ENCODE results near the gene ATP2B2.
"Not testable (repeated sequence)": the region's sequence is repeated elsewhere in the genome, so short reads cannot be mapped to it uniquely, and the experiment has no call there.

The ATP2B2 gene

DNA sequence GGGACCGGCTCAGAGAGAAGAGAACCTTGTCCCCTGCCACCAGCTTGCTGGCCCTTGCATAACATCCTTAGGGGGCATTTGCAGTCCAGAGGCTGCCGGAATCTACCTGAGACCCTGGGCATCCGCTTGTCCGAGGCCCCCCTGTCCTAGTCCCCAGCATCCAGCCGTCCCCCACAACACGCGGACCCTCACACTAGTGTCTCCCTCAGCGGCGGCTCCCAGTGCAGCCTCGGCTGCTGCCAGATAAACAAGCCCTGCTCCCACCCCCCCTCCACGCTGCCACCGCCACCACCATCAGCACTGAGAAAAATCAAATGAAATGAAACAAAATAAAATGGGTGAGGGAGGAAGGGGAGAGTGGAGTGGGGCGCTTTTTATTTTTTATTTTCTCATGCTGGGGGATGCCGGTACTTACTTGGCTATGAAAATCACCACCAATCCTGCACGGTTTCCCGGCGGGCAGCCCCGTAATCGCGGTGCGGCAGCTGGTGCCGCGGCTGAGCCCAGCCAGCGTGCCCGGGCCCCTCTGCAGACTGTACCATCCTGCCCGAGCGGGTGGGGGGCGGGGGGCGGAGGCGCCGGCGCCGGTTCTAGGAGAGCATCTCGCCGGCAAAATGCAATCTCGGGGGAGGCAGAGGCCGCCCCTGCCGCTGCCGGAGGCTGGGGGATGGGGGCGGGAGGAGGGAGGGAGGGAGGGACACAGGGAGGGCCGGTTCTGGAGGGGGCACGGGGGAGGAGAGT is at the start of gene ATP2B2:
Gene ATP2B2, minus strand, starts transcription at position 537 of the 741 bp plus-strand sequence. CDS start 56,043 bp downstream, outside the sequence.
- DNase-seq (ENCODE audit: low read depth in 2 of 2), result no peak

DNA sequence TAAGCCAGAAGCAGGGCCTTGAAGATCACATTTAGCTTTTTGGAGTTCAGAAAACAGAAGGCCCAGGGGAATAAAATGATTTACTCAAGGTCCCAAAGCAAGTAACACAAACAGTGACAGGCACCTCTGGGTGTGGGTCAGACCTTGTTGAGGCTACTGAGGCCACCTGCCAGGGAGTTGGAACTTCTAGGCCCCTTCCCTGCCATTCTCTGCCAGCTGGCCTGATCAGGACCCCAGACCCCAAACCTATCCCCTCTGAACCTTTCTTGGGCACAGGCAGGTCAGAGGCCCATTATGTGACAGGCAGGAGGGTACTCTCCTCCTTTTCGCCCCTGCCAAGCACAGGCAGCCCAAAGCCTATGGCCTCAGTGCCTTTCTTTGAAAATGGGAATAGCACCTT is 49.4 kb upstream of the ATP2B2 start:
- no peak for DNase-seq (ENCODE audit: low read depth in 2 of 2)

DNA sequence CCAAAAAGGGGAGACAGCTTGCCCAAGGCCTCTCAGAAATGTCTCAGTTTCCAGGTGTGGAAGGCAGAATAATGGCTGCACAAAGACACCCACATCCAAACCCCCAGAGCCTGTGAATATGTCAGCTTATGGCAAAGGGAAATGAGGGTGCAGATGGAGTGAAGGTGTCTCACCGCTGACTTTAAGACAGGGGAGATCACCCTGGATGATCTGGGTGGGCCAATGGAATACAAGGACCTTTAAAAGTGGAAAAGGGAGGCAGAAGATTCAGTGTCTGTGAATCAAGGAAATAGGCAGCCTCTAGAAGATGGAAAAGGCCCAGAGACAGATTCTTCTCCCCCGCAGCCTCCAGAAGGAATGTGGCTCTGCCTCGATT is 48.8 kb upstream of the ATP2B2 start:
- no peak for DNase-seq (ENCODE audit: low read depth in 2 of 2)

DNA sequence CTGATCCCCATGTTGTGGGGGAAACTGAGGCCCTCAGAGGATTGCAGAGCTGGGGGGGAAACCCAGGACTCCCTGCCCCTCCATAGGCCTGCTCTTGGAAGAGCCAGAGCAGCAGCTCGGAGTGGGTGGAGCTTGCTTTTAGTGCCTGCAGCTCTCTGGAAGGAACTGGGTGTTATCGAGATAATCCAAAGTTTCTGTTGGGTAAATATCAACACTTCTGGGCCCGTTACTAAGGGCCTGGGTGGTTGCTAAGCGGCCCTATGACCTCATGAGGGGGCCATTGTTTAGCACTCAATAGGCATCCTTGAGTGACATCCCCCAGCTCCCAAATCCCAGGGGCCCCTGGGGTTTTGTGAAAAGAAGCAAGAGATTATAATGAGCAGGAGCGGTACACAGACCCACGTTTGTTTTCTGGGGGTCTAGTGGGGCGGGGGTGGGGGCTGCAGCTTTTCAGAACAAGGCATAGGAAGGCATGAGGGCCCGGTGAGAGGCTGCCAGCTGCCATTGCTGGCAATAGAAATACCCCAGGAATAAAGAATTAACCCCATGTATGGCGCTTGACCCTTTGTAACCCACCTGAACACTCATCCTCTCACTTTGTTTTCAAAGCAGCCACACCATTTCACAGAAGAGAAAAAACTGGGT is 48.3 kb upstream of the ATP2B2 start:
- no peak for DNase-seq (ENCODE audit: low read depth in 2 of 2)

DNA sequence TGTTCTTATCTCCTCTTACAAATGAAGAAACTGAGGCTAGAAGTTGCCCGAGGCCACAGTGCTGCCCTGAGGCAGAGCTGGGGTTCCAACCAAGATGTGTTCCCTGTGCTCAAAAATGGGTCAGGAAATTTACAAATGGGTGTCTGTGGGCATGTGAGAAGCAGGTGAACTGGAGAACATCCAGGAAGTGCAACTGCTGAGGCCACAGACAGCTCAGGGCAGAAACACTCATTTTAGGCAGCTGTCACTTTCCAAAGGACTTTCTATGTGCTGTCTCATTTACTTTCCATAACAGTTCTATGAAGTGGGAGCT is 47.2 kb upstream of the ATP2B2 start:
- DNase-seq (ENCODE audit: low read depth in 2 of 2), result no peak

DNA sequence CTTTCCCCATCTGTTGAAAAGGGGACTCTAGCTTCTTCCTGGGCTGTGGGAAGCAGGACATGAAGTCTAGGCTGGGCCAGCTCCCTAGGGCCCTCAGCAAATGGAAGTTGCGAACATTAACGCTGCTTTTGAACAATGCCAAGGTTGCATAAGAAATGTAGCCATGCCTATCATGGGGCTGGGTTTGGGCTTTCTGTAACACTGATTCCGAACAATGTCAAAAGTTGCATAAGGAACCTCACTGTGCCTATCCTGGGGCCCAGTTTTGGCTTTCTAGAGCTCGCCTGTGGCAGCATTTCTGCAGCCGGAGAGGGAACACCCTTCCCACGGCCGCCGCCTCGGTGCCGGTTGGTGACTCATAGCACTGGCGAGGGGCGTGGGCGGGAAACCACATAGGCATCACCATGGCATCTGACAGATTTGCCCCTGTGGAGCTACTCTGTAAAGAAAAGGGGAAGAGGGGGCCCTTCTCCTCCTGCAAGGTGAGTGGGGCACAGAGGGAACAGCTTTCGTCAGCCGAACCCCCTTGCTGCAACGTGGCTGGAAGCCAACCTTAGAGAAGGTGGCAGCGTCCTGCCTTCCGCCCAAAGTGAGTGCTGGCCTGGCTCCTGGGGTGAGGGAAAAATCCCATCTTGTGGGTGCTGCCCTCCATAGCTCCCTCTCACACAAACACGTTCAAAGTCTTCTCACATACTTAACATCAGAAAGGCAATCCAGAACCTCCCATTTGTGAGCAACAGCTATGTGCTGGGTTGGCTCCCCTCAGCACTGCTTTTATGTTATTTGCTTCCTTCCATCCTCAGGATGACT is 46.6 kb upstream of the ATP2B2 start:
- peak; percentile 70 to 76 for DNase-seq (ENCODE audit: low read depth in 2 of 2)

DNA sequence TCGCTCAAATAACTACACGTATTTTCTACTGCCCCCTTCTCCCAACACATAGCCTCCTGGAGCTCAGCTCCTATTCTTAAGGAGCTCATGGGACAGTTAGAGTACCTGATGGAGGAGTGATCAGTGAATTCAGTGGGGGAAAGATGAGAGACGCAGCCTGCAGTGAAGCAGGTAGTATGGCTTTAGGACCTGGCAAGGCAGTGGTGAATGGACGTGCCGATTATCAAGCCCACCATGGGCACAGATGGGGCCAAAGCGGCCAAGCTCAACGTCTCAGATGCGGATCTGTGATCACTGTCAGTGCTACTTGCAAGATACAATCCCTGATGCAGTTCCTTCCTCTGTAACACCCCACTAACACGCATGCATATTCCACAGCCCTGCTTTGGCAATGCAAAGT is 45.8 kb upstream of the ATP2B2 start:
- DNase-seq (ENCODE audit: low read depth in 2 of 2), result no peak

DNA sequence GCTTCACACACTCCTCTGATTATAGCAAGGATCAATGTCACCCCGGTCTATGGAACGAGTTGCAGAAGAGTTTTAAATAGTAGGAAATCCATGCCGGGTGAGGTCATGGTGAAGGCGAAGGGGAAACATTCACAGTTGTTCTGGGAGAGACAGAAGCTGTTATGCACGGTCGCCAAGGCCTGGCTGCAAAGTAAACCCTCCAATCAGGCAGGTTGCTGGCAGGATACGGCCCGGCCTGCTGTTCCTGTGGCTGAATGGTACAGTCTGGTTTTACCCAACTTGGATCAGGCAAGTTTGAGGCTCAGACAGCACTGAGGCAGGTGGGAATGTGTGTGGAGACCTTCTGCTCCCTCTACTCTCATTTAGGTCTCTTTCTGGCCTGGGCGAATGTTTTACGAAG is 45.3 kb upstream of the ATP2B2 start:
- no peak for DNase-seq (ENCODE audit: low read depth in 2 of 2)

DNA sequence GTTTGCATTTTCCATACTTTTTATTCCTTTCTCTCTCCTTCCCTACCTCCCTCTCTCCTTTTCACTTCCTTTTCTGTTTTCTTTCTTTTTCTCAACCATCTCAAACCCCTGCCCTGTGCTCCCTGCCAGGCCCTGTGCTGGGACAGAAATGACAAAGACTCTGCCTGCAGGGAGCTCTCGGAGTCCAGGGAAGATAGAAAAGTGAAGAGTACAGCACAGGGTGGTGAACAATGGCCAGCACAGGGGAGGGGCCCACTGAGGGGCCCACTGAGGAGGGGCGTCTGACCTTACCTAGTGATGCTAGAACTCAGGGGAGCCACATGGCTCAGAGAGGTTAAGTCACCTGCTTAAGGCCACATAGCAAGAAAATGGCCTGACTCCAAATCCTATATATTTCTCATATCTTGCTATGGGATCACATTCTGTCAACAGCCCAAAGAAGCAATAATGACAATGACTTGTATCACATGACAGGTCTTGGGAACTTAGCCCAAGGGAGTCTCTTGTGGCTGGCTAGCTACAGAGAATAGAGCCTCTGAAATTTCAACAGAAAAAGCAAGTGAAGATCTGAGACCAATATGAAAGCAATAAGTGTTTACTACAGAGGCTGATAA is 44.3 kb upstream of the ATP2B2 start:
- DNase-seq (ENCODE audit: low read depth in 2 of 2), result no peak

DNA sequence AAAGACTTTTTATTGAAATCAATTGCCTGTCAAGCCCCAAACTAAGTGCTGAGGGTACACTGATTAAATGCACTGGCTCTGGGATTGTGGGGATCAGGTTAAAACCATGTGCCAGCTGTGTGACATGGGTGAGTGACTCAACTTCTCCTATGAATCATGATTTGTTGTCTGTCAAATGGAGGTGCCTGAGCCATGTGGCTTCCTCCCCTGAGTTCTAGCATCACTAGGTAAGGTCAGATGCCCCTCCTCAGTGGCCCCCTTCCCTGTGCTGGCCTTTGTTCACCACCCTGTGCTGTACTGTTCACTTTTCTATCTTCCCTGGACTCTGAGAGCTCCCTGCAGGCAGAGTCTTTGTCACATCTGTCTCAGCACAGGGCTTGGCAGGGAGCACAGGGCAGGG is 43.6 kb upstream of the ATP2B2 start:
- peak in 1 of 2 donors; percentile 9 for DNase-seq (ENCODE audit: low read depth in 2 of 2)

DNA sequence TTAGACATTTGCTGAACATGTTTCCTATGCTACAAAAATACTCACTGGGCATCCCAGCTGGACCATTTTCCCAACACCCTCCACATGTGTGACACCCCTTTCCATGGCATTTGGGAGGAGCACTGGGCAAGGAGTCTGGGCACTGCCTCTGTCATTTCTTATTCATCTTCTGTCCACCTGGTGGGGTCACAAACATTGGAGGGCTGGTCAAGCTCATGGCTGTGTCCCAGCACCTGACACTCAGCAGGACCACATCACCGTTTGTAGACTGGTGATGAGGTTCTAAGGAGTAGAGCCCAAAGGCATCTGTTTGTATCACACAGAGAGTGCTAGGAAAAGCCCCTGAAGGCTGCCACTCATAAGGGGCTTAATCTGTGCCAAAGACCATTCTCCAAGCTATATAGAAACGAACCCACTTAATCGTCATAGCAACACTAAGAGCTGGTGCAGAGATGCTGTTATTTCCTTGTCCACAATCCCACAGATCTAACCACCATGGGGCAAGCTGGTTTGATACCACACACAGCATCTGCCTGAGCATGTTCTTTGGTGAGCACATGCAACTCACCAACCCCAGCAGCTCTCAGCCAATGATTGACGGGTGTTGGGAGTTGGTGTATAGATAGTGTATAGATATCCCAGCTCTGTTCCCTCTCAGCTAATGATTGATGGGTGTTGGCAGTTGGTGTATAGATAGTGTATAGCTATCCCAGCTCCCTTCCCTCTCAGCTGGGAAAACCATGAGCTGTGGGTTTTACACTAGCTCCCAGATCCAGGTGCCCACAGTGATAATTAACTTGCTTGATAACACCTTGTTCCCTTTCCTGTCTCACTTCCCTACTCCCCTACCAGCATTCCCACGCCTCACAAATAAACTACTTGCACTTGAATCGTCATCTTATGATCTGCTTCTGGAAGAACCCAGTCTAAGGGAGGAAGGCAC is 42.7 kb upstream of the ATP2B2 start:
- DNase-seq (ENCODE audit: low read depth in 2 of 2), result no peak

DNA sequence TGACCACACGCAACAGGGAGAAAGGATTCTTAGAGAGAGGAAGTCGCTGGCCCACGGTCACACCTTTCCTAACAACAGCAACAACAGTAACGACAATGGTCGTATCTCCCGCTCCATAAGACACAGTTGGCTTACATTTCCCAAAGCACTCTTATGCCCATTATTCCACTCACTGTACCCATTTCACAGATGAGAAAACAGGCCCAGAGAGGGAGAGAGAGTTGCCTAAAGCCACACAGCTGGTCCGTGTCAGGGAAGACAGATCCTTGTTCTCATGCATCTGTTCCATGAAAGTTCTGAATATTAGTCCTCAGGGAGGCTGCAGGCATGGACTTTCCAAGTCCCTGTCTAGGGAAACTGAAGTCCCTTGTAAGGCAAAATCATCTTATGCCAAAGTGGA is 42.0 kb upstream of the ATP2B2 start:
- no peak for DNase-seq (ENCODE audit: low read depth in 2 of 2)

DNA sequence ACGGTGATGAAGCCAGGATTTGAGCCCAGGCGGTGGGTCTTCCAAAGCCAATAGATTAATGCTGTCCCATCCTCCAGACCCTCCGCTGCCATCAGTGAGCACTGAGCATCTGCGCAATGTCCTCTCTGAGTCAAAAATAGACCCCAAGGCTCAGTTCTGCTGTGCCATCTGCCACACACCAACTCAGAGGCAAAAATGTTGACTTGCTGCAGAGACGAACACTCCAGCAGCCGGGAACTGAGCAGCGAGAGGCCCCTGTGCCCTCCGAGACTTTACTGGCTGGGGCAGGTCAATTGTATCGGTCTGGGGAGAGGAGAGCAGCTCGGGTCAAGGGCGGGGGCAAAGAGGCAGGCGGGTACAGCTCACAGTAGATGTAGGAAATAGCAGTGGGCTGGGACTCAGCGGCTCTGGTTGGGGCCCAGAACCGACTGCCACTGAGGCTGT is 41.5 kb upstream of the ATP2B2 start:
- no peak for DNase-seq (ENCODE audit: low read depth in 2 of 2)

DNA sequence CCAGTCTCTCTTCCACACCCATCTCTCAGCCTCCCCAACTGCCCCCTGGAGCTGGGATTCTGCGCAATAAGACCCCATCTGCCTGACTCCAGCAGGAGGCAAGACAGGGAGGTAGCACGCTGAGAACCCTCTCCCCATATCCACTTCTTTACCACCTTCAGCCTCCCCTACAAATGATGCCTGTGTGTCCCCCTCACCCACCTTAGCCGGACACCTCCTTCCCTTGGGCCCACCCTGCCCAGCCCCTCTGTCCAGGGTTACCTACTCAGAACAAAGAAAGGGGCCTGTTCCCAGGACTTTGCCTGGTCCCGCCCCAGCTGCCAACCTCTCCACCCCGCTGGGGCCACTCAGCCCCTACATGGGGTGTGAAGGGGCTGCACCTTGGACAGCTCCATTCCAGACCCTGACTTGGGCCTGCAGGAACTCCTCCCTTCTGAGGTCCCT is 40.8 kb upstream of the ATP2B2 start:
- no peak for DNase-seq (ENCODE audit: low read depth in 2 of 2)

DNA sequence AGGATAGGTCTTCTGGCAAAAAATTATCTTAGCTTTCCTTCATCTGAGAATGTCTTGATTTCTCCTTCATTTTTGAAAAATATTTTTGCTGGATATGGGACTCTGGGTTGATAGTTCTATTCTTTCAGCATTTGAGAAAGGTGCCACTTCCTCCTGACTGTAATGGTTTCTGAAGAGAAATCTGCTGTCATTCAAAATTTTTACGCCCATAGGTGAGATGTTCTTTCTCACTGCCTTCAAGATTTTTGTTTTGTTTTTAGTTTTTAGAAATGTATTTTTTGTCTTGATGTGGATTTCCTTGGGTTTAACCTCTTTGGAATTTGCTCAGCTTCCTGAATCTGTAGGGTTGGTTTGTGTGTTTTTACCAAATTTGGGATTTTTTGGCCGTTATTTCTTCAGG is 37.1 kb upstream of the ATP2B2 start:
- no peak for DNase-seq (ENCODE audit: low read depth in 2 of 2)

DNA sequence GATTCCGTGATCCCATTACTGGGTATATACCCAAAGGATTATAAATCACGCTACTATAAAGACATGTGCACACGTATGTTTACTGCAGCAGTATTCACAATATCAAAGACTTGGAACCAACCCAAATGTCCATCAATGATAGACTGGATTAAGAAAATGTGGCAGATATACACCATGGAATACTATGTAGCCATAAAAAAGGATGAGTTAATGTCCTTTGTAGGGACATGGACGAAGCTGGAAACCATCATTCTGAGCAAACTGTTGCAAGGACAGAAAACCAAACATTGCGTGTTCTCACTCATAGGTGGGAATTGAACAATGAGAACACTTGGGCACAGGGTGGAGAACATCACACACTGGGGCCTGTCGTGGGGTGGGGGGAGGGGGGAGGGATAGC is 35.0 kb upstream of the ATP2B2 start:
- DNase-seq (ENCODE audit: low read depth in 2 of 2), result not testable (repeated sequence)

DNA sequence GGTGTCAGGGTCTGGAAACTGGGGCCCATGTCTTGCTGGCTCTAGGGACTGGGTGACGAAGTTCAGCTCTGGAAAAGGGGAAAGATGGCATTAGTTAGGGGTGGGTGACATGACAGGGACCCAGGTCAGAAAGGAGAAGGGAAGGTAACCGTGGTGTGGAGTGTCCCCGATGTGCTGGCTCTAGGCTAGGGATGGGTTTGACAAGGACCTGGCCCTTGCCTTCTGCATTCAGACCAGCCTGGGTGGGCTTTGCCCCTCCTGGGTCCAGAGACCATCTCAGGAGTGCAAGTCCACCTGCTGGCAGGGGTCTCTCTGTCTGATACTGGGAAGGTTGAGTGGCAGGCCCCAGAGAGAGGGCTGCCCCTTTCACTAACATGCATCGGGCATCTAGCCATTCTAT is 28.7 kb upstream of the ATP2B2 start:
- no peak for DNase-seq (ENCODE audit: low read depth in 2 of 2)

DNA sequence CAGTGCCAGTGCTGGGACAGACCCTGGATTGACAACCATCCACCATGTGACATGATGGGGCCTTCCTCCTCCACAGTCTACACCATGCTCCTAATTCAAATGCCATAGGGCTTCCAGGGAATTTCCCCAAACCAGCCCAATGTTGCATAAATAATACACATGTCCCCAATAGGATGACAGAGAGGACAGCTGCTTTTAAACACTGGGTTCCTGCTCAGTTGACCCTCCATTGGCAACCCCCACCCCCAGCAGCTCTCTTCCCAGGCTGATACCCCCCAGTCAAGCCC is 28.3 kb upstream of the ATP2B2 start:
- no peak for DNase-seq (ENCODE audit: low read depth in 2 of 2)

DNA sequence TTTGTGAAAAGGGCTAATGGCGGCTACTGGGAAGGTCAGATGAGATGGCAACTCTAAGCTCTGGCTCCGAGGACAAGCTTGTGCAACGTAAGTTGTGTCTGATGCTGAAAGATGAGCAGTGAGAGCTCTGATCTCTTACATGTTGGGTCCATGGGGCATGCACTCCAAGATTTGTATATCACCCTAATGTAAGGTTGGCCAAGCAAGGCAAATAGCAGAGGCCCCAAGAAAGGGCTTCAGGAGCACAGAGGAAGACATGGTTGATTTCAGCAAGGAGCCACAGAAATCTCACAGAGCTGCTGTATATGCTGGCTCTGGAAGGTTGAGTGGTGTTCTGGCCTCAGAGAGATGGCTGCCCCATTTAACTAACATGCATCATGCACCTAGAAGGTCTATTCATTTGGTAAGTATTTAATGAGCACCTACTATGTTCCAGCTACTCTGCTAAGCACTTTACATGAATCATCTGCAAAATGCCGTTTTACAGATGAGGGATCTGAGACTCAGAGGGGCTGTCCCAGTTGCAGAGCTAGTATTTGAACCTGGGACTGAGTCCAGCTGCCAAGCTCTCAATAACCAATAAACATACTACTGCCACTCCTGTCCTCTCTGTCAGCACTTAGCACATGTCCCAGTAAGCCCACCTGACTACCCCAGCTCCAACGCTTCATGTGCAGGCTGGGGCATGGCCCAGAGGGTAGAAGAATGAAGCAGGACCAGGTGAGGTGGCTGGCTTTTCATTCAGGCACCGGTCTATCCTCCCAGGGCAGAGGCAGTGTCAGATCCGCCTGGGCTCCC is 27.8 kb upstream of the ATP2B2 start:
- DNase-seq (ENCODE audit: low read depth in 2 of 2), result no peak

DNA sequence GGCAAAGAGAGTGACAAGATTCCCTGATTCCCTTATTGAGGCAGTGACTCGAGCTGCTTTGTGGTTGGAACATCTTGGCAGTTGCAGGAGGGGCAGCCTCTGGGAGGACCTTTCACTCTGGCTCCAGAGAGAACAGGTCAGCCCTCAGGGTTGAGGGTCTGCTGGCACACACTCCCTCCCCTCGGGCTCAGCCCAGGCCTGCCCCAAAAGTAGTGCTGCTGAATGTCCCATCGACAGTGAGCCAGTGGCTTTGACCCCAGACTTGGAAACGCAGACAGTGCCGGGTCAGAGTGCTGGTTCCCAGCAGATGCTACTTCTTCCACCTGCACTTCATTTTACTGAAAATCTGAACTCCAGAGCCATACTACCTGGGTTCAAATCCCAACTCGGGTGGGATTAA is 25.6 kb upstream of the ATP2B2 start:
- no peak for DNase-seq (ENCODE audit: low read depth in 2 of 2)

DNA sequence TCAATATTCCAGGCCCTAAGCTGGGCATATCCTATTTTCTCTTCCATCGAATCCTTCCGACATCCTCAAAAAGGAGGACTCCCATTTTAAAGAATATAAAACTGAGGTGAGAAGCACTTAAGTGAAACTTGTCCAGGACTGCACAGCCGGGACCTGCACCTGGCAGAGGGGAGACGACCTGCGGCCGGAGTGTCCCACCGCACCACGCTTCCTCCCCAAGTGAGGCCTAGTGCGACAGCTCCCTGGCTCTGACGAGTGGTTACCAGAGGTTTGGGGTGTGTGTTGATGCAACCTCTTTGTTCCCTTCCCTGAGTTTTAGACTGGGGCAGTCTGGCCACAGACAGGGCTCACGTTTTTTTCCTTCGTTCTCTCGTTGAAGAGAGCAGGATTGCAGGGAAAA is 24.9 kb upstream of the ATP2B2 start:
- no peak for DNase-seq (ENCODE audit: low read depth in 2 of 2)
